H9 (cell line): ENCODE data around the gene FOXP2. TPM values are rescaled to one million over a fixed set of nuclear protein-coding genes. Genes with fewer than 3 reads are reported as not detected.

ENCODE experiments used
- DNase-seq: peaks from one replicate; pipeline ENCODE4 v3.0.0-alpha.2; 2017
- H2AFZ ChIP-seq: one replicate; pipeline ENCODE4 v1.6.1; 2013; ENCODE audit warnings: mild to moderate bottlenecking, low read length, control low read depth, moderate library complexity
- H2AK5ac ChIP-seq: 2 replicates; pipeline ENCODE4 v1.6.1; 2013; ENCODE audit warnings: low read length, control low read depth, mixed read lengths; ENCODE audit not compliant: insufficient read length
- H2BK120ac ChIP-seq: one replicate; pipeline ENCODE4 v1.6.1; 2013; ENCODE audit warnings: low read depth, mild to moderate bottlenecking, low read length, control low read depth, inconsistent platforms; ENCODE audit not compliant: poor library complexity, severe bottlenecking
- H2BK12ac ChIP-seq: 2 replicates; pipeline ENCODE4 v1.6.1; 2013; ENCODE audit warnings: low read length, control low read depth, mixed read lengths, low read depth; ENCODE audit not compliant: insufficient read length
- H2BK15ac ChIP-seq: 2 replicates; pipeline ENCODE4 v1.6.1; 2013; ENCODE audit warnings: low read depth, low read length, control low read depth
- H2BK20ac ChIP-seq: one replicate; pipeline ENCODE4 v1.6.1; 2013; ENCODE audit warnings: low read depth, mild to moderate bottlenecking, low read length, control low read depth, inconsistent platforms; ENCODE audit not compliant: poor library complexity, severe bottlenecking
- H2BK5ac ChIP-seq: 2 replicates; pipeline ENCODE4 v1.6.1; 2013; ENCODE audit warnings: low read length, control low read depth, mixed read lengths; ENCODE audit not compliant: insufficient read length
- H3K14ac ChIP-seq: 2 replicates; pipeline ENCODE4 v1.6.1; 2013; ENCODE audit warnings: low read length, control low read depth; ENCODE audit not compliant: insufficient read depth
- H3K18ac ChIP-seq: 2 replicates; pipeline ENCODE4 v1.6.1; 2013; ENCODE audit warnings: low read depth, mild to moderate bottlenecking, mixed read lengths, low read length, control low read depth; ENCODE audit not compliant: insufficient read length
- H3K23ac ChIP-seq: 2 replicates; pipeline ENCODE4 v1.6.1; 2013; ENCODE audit warnings: low read length, control low read depth, mixed read lengths, low read depth; ENCODE audit not compliant: insufficient read length
- H3K23me2 ChIP-seq: 2 replicates; pipeline ENCODE4 v1.6.1; 2013; ENCODE audit warnings: low read depth, mild to moderate bottlenecking, mixed read lengths, low read length, control low read depth; ENCODE audit not compliant: insufficient read length, poor library complexity, severe bottlenecking
- H3K27ac ChIP-seq: 2 replicates; pipeline ENCODE4 v1.5.1; 2013; ENCODE audit warnings: low read length, control low read depth, mixed read lengths, low read depth; ENCODE audit not compliant: insufficient read length
- H3K27me3 ChIP-seq: 2 replicates; pipeline ENCODE4 v1.6.1; 2013; ENCODE audit warnings: low read length, control low read depth, inconsistent platforms; ENCODE audit not compliant: insufficient read depth
- H3K4ac ChIP-seq: 2 replicates; pipeline ENCODE4 v1.6.1; 2013; ENCODE audit warnings: low read depth, mild to moderate bottlenecking, control low read depth, inconsistent platforms, low read length, moderate library complexity
- H3K4me1 ChIP-seq: 2 replicates; pipeline ENCODE4 v1.6.1; 2013; ENCODE audit warnings: low read length, control low read depth, inconsistent platforms; ENCODE audit not compliant: insufficient read depth
- H3K4me2 ChIP-seq: 2 replicates; pipeline ENCODE4 v1.6.1; 2013; ENCODE audit warnings: low read length, control low read depth, mixed read lengths; ENCODE audit not compliant: insufficient read length, insufficient read depth
- H3K56ac ChIP-seq: 2 replicates; pipeline ENCODE4 v1.6.1; 2013; ENCODE audit warnings: low read depth, mild to moderate bottlenecking, mixed read lengths, low read length, control low read depth; ENCODE audit not compliant: insufficient read length
- H3K79me1 ChIP-seq: 2 replicates; pipeline ENCODE4 v1.6.1; 2013; ENCODE audit warnings: low read depth, mild to moderate bottlenecking, moderate library complexity, low read length, control low read depth, inconsistent platforms; ENCODE audit not compliant: insufficient read depth, poor library complexity, severe bottlenecking
- H3K79me2 ChIP-seq: 2 replicates; pipeline ENCODE4 v1.6.1; 2013; ENCODE audit warnings: low read length, control low read depth, inconsistent platforms; ENCODE audit not compliant: insufficient read depth
- H3K9ac ChIP-seq: 2 replicates; pipeline ENCODE4 v1.6.1; 2013; ENCODE audit warnings: low read length, control low read depth, mixed read lengths; ENCODE audit not compliant: insufficient read length; ENCODE audit errors: extremely low read depth
- H3K9me3 ChIP-seq: one replicate; pipeline ENCODE4 v1.6.1; 2013; ENCODE audit warnings: low read depth, low read length, inconsistent platforms; ENCODE audit not compliant: control insufficient read depth
- H3T11ph ChIP-seq: one replicate; pipeline ENCODE4 v1.6.1; 2013; ENCODE audit warnings: mild to moderate bottlenecking, low read length, control low read depth, inconsistent platforms
- H4K20me1 ChIP-seq: one replicate; pipeline ENCODE4 v1.6.1; 2013; ENCODE audit not compliant: control insufficient read depth, insufficient read length, insufficient read depth
- H4K5ac ChIP-seq: 2 replicates; pipeline ENCODE4 v1.6.1; 2013; ENCODE audit warnings: low read depth, mild to moderate bottlenecking, mixed read lengths, low read length, control low read depth; ENCODE audit not compliant: insufficient read length
- H4K8ac ChIP-seq: replicated peaks from 2 replicates; pipeline ENCODE4 v1.6.1; 2013; ENCODE audit warnings: low read length, control low read depth, mixed read lengths, low read depth; ENCODE audit not compliant: insufficient read length
- H4K91ac ChIP-seq: 2 replicates; pipeline ENCODE4 v1.6.1; 2013; ENCODE audit warnings: low read depth, mild to moderate bottlenecking, moderate library complexity, mixed read lengths, low read length, control low read depth; ENCODE audit not compliant: insufficient read length
- H3K27ac Mint-ChIP-seq, 3 experiments: 2 replicates in 2 of 3; 3 replicates in 1 of 3; pipeline ENCODE4 v1.8.0; 2020 to 2021; ENCODE audit warnings: mixed read lengths in 3 of 3, mild to moderate bottlenecking in 1 of 3, moderate library complexity in 1 of 3
- H3K27me3 Mint-ChIP-seq: 2 replicates; pipeline ENCODE4 v1.8.0; 2021; ENCODE audit warnings: low read depth, mild to moderate bottlenecking, moderate library complexity, mixed read lengths
- H3K36me3 Mint-ChIP-seq, 3 experiments: 2 replicates in 2 of 3; 3 replicates in 1 of 3; pipeline ENCODE4 v1.8.0; 2020 to 2021; ENCODE audit warnings: low read depth in 3 of 3, mixed read lengths in 3 of 3; ENCODE audit not compliant: insufficient read depth in 1 of 3
- H3K4me1 Mint-ChIP-seq, 2 experiments: 2 replicates each; pipeline ENCODE4 v1.8.0; 2020; ENCODE audit warnings: mixed read lengths in 2 of 2
- H3K4me3 Mint-ChIP-seq, 2 experiments: 2 replicates in 1 of 2; 3 replicates in 1 of 2; pipeline ENCODE4 v1.8.0; 2020 to 2021; ENCODE audit warnings: mild to moderate bottlenecking in 2 of 2, mixed read lengths in 2 of 2, moderate library complexity in 1 of 2
- H3K9me3 Mint-ChIP-seq, 2 experiments: 2 replicates in 1 of 2; 3 replicates in 1 of 2; pipeline ENCODE4 v1.8.0; 2020; ENCODE audit warnings: mild to moderate bottlenecking in 2 of 2, mixed read lengths in 2 of 2, moderate library complexity in 1 of 2
- CTCF ChIP-seq: fragments of 200-600 bp; sonication (generic); conservative IDR thresholded peaks from 3 replicates; pipeline ENCODE4 v1.8.0; 2021; ENCODE audit warnings: antibody characterized with exemption, mild to moderate bottlenecking
- WGBS: extraction: QIAGEN DNeasy Blood & Tissue Kit; methylation state at CpG from one replicate; pipeline ENCODE4 v1.1.7; 2013; ENCODE audit warnings: missing lambda C conversion rate, low lambda C conversion rate, mixed read lengths; ENCODE audit not compliant: insufficient read length; ENCODE audit errors: extremely low coverage; 5-methylcytosine and 5-hydroxymethylcytosine counted together
- total RNA-seq: library from RNA; stranded (reverse); gene quantifications from 2 replicates; pipeline ENCODE4 v1.2.1, GENCODE V29; 2021

Gene FOXP2
- total RNA-seq, 1 experiment from 2014 or later, result not detected

GRCh38 chr7:114687238-114687637, 272.6 kb downstream of the FOXP2 start:
- H3K9me3 Mint-ChIP-seq, result no peaks in the 10 kb centered on the region
- H3K27ac Mint-ChIP-seq, result no peak overlapping the region
- H3K27ac ChIP-seq, result no peak overlapping the region
- H4K20me1 ChIP-seq, result no peaks in the 10 kb centered on the region
- no peaks in the 10 kb centered on the region for H3K23me2 ChIP-seq
- no peak overlapping the region for H3K4me3 Mint-ChIP-seq
- H4K8ac ChIP-seq, result no peak overlapping the region
- H3K4me2 ChIP-seq, result no peak overlapping the region
- H2BK5ac ChIP-seq, result no peak overlapping the region
- H2BK120ac ChIP-seq, result no peak overlapping the region
- H2AFZ ChIP-seq, result no peak overlapping the region
- H2BK20ac ChIP-seq, result no peak overlapping the region
- H3K4me1 Mint-ChIP-seq, result peaks cover 33 to 37% of the 10 kb centered on the region in 2 experiments
- no peaks in the 10 kb centered on the region for H3K79me2 ChIP-seq
- no peak overlapping the region for H4K91ac ChIP-seq
- no CpG with 5 or more reads among the region's 4 CpGs for WGBS
- H3K4ac ChIP-seq, result no peak overlapping the region
- H3K56ac ChIP-seq, result no peak overlapping the region
- no peak overlapping the region for H3K23ac ChIP-seq
- H3K9me3 ChIP-seq, result no peaks in the 10 kb centered on the region
- H2BK12ac ChIP-seq, result no peak overlapping the region
- no peak overlapping the region for H2BK15ac ChIP-seq
- H3K9ac ChIP-seq, result no peak overlapping the region
- DNase-seq, result no peak
- H3K27me3 Mint-ChIP-seq, result no peaks in the 10 kb centered on the region
- H3K14ac ChIP-seq, result no peak overlapping the region
- no peaks in the 10 kb centered on the region; a peak in 1 of 7 replicates for H3K36me3 Mint-ChIP-seq
- H4K5ac ChIP-seq, result no peak overlapping the region
- peaks cover 11% of the 10 kb centered on the region; the same call in 1 of the 2 replicates for H3K4me1 ChIP-seq
- no peak overlapping the region for H3T11ph ChIP-seq
- H3K79me1 ChIP-seq, result no peaks in the 10 kb centered on the region
- H3K18ac ChIP-seq, result no peak overlapping the region
- no peak for TF ChIP-seq CTCF
- H3K27me3 ChIP-seq, result no peaks in the 10 kb centered on the region
- no peak overlapping the region for H2AK5ac ChIP-seq
